ENCODE measurements around the gene MAGI1.
A peak's percentile ranks its signal among the peaks of the same experiment; 100 is the strongest.

MAGI1 gene

DNA sequence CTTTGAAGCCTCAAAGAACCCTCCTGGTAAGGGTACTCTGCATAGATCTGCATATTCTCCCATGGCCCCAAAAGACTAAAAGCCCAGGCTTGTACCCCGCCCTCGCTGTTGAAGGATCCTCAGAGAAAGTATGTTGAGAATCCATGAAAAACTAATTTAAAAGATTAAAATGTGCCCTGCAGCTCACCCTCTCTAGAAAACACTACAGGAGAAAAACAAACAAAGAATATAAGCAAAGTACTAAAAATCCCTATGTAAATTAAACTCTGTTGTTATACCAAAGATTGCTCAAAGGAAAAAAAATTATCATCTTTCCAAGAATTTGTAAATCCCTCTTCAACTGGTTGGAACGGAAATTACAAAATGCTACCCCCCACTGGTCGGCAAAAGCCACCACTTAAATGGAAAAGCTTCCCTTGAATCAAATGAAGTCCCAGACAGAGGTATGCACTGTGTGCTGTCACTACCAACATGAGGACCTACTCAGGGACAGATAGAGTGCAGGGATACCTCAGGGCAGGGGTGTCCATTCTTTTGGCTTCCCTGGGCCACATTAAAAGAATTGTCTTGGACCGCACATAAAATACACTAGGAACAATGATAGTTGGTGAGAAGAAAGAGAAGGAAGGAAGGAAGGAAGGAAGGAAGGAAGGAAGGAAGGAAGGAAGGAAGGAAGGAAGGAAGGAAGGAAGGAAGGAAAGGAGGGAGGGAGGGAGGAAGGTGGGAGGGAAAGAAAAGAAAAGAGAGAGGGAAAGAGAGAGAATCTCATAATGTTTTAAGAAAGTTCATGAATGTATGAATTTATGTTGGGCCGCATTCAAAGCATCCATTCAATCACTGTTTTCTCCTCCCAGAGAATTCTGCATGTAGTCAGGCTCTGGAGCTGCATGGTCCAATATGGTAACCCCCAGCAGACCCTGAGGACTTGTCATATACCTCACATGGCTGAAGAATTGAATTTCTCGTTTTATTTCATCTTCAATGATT lies 88.1 kb downstream of the MAGI1 start:
- no peak for DNase-seq
- intact Hi-C loops (cut with DNase I) = no loop called here

DNA sequence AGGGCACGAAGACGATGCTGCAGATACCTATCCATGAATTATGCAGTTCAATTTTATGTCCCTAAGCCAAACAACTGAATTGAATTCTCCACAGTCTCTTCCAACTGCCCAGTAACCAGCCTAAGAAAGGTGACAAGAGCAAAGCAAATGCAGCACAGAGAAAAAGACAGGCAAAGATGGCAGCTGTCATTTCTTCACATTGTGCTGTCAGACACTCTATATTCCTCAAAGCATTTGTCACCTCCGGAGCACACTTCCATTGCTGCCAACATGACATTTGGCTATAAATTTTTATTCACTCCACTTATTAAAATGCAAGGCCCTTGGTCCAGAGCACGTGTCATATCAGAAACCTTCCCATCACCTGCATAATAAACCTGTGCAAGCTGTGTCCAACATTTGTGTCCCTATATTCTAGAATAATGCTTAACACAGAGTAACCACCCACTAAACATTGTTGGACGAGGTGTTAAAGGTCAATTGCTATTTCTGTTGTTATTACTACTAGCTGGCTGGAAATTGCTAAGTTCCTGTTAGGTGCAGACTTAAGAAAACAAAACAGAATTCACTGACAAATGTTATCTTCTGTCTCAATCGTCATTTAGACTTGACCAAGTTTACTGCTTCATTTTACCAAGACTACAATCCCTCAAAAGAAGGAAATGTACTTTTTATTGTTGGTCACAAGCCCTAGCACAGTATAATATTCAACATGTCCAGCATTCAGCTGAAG lies 89.7 kb downstream of the MAGI1 start:
- no peak for DNase-seq
- intact Hi-C loops (cut with DNase I) = no loop called here

DNA sequence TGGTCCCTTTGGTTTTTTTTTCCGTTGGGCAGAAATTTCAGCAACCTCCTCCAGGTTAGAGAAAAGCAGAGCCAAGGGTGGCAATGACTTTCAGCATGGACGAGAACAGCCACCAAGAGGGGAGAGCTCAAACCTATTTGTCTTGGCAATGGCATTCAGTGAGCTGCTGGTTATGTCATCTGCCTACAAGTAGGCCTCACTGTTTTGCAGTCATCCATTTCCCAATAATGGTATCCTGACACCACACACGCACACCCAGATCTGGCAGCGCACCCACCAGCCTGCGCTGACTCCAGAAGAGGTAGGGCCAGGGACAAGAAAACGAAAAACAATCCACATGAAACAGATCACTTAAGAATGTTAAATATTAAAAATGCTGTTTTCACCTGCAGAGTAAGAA lies 92.3 kb downstream of the MAGI1 start:
- intact Hi-C loops (cut with DNase I) = no loop called here
- DNase-seq = no peak

GRCh38 chr3:65945953-65946352 lies 92.8 kb downstream of the MAGI1 start:
- no peak for DNase-seq
- intact Hi-C loops (cut with DNase I) = no loop called here

DNA sequence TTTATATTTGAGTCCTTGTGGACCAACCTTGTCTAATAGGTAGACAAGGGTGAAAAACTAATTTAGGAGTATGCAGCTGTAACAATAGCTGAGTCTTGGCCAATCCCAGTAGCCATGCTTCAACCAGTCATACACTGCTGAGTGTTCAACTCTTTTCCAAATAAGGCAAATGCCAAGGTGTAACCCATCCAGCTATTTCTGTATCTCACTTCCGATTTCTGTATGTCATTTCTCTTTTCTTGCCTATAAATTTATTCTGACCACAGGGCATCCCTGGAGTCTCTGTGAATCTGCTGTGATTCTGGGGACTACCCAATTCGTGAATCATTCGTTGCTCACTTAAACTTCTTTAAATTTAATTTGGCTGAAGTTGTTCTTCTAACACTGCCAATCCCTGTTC lies 93.2 kb downstream of the MAGI1 start:
- intact Hi-C loops (cut with DNase I) = no loop called here
- no peak for DNase-seq

DNA sequence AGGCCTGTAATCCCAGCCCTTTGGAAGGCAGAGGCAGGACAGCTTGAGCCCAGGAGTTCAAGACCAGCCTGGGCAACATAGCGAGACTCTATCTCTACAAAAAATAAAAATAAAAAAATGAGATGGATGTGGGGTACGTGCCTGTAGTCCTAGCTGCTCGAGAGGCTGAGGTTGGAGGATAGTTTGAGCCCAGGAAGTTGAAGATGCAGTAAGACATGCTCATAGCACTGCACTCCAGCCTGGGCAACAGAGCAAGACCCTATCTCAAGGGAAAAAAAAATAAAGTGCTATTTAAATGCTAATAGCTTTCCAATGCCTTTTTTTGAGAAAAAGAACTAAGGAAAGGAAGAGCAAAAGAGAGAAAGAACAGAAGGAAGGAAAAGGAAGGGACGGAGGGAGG lies 94.5 kb downstream of the MAGI1 start:
- intact Hi-C loops (cut with DNase I) = no loop called here
- no peak for DNase-seq

DNA sequence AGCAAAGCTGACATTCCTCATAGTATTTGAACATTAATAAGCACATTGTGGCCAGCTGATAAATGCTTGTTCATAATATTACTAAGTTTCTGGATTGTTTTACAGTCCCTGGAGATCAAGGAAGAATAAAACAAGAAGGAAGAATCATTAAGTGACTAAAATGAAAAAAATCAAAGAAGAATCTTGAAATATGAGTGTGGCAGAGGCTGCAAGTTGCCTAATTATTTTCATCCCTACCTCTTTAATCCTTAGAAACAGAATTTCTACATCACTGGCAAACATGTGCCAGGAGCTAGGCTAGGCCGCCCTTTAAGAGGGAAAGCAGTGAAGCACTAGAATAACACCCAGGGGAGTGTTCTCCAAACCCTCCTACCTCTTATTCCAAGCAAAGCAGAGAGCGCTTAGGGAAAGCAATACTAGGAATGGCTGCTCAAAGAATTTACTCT lies 98.9 kb downstream of the MAGI1 start:
- no peak for DNase-seq
- intact Hi-C loops (cut with DNase I) = no loop called here

DNA sequence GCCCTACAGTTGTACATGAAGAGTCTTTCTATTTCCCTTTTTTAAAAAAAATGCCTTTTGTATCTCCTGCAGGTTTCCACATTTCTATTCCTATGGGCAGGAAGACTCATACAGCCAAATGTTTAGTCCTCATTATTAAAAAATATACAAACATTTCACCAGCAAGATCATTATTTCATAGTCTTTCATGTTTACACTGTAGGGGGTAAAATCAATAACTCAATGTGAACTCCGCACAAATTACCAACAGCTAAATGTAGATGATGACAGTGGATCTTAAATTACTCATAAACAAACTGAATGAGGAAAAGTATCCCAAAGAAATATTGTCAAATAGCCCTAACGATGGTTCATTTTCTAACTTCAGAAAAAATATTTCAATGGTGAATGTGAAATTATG lies 99.5 kb downstream of the MAGI1 start:
- intact Hi-C loops (cut with DNase I) = no loop called here
- no peak for DNase-seq

- intact Hi-C loops (cut with DNase I) = no loop called here
- DNase-seq = no peak
Observed at GRCh38 chr3:65938676-65939075, 100.0 kb downstream of the MAGI1 start.

- intact Hi-C loops (cut with DNase I) = no loop called here
Observed at GRCh38 chr3:65938147-65938546, 100.6 kb downstream of the MAGI1 start.

DNA sequence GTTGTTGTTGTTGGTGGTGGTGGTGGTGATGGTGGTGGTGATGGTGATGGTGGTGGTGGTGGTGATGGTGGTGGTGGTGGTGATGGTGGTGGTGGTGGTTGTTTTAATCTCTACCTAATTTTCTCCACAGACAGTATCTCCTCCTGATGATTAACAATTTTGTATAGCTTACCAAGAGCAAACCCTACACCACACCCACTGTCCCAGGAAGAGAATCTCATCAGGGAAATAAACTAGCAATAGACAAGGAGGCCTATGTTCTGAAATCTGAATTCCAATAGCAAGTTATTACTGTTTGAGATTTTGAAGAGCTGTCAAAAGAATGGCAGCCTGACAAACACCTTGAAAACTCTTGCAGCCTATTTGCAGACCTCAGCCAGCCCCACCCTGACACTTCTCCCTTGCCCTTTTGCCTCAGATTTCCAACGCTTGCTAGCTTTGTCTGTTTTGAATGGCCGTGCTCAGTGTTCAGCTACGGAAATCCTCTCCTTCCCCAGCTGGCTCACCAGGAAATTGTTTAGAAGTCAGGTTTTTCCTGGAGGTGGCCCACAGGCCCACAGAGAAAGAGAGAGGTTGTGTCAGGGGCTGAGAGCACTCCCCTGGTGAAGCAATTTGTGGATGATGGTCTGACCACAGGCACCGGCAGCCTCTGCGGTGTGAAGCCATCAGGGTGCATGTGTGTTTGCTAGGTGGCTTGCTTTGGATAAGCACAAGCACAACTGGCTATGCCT lies 101.6 kb downstream of the MAGI1 start:
- peak in 1 of 10 donors; percentile 20 for DNase-seq
- intact Hi-C loops (cut with DNase I) = no loop called here

More at GRCh38 chr3:65938147-65938546, 100.6 kb downstream of the MAGI1 start:
- no peak for DNase-seq

GRCh38 chr3:65935724-65936123 lies 103.0 kb downstream of the MAGI1 start:
- no peak for DNase-seq
- intact Hi-C loops (cut with DNase I) = no loop called here

DNA sequence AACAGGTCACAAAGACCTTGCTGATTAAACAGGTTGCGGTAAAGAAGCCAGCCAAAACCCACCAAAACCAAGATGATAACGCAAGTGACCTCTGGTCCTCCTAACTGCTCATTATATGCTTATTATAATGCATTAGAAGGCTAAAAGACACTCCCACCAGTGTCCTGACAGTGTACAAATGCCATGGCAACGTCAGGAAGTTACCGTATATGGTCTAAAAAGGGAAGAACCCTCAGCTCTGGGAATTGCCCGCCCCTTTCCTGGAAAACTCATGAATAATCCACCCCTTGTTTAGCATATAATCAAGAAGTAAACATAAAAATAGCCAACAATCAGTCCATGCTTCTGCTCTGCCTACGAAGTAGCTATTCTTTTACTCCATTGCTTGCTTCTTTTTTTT lies 108.1 kb downstream of the MAGI1 start:
- no peak for DNase-seq
- intact Hi-C loops (cut with DNase I) = no loop called here

DNA sequence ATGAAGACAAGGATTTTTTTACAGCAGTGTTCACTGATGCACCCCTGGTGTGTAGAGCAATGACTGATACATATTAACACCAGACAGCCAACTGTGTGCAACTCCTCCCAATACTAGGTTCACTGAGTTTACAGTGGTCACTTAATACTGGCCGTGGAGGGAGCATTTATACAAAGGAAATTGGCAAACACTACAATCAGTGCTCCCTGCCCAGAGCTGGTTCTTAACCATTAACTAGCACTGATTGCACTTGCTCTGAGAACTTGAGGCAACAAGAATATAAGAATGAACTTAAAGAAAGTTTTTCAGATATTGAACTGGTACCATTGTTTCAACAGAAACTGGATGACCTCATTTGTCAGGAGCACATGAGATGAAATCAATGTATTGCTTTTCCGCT lies 110.6 kb downstream of the MAGI1 start:
- intact Hi-C loops (cut with DNase I) = no loop called here
- DNase-seq = no peak

- no peak for DNase-seq
- intact Hi-C loops (cut with DNase I) = no loop called here
Observed at GRCh38 chr3:65927576-65927975, 111.1 kb downstream of the MAGI1 start.

GRCh38 chr3:65925254-65925954 lies 113.3 kb downstream of the MAGI1 start:
- intact Hi-C loops (cut with DNase I) = no loop called here
- no peak for DNase-seq

GRCh38 chr3:65924762-65925161 lies 114.0 kb downstream of the MAGI1 start:
- intact Hi-C loops (cut with DNase I) = no loop called here
- no peak for DNase-seq

GRCh38 chr3:65922441-65922840 lies 116.3 kb downstream of the MAGI1 start:
- DNase-seq = no peak
- intact Hi-C loops (cut with DNase I) = no loop called here

GRCh38 chr3:65919826-65920225 lies 118.9 kb downstream of the MAGI1 start:
- intact Hi-C loops (cut with DNase I) = no loop called here
- no peak for DNase-seq

DNA sequence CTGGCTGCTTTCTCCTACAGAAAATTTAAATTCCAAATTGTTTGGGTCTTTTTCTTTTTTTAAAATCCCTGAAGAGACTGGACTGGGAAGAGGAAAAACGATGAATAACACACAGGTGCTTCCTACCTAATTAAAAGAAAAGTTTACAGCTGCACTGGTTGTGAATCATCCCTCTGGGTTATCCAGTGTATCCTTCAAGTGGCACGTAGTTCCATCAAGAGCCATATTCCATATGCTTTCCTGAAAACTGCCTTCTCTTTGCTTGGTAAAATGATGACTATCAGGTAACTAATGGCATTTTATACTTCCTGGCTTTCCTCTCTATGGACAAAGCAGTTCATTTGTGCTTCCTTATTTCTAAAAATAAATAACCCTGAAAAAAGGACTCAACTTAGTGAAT lies 123.2 kb downstream of the MAGI1 start:
- DNase-seq = no peak
- intact Hi-C loops (cut with DNase I) = loop anchor here (2.0 kb wide), 1 partner anchor 131 kb away; no protein-coding TSS in a partner anchor

Data from posterior cingulate gyrus (tissue), 11 donors.